Mesenchymal stem cell (in vitro differentiated cells and primary cell): ENCODE data around the gene RRP9.
A peak's percentile ranks its signal among the peaks of the same experiment; 100 is the strongest.

Experiments
- DNase-seq: peaks from one replicate; pipeline ENCODE4 v3.0.0-alpha.2; 2013
- H2AFZ ChIP-seq: one replicate; pipeline ENCODE4 v1.6.1; 2013; ENCODE audit warnings: low read depth, mild to moderate bottlenecking, control low read depth, inconsistent platforms, low read length, moderate library complexity
- H2AK5ac ChIP-seq: 2 replicates; pipeline ENCODE4 v1.6.1; 2013; ENCODE audit warnings: low read length, moderate library complexity, mild to moderate bottlenecking, inconsistent platforms; ENCODE audit not compliant: severe bottlenecking
- H2BK120ac ChIP-seq: one replicate; pipeline ENCODE4 v1.6.1; 2013; ENCODE audit warnings: low read depth, mild to moderate bottlenecking, inconsistent platforms, low read length, moderate library complexity
- H2BK12ac ChIP-seq, 2 experiments: one replicate each; pipeline ENCODE4 v1.6.1; 2013; ENCODE audit warnings: inconsistent platforms in 2 of 2, low read length in 2 of 2, mild to moderate bottlenecking in 2 of 2, moderate library complexity in 2 of 2, control low read depth in 1 of 2
- H2BK15ac ChIP-seq: one replicate; pipeline ENCODE4 v1.6.1; 2013; ENCODE audit warnings: mild to moderate bottlenecking, low read depth, inconsistent platforms; ENCODE audit not compliant: poor library complexity, severe bottlenecking
- H2BK5ac ChIP-seq: 2 replicates; pipeline ENCODE4 v1.6.1; 2013; ENCODE audit warnings: low read depth, mild to moderate bottlenecking, low read length, control low read depth, inconsistent platforms; ENCODE audit not compliant: poor library complexity, severe bottlenecking
- H3K14ac ChIP-seq, 2 experiments: one replicate each; pipeline ENCODE4 v1.6.1; 2013; ENCODE audit warnings: inconsistent platforms in 2 of 2, low read length in 2 of 2, control low read depth in 1 of 2, mild to moderate bottlenecking in 1 of 2, moderate library complexity in 1 of 2
- H3K18ac ChIP-seq, 2 experiments: one replicate each; pipeline ENCODE4 v1.6.1; 2013; ENCODE audit warnings: inconsistent platforms in 2 of 2, low read length in 2 of 2, control low read depth in 1 of 2, low read depth in 1 of 2, mild to moderate bottlenecking in 1 of 2
- H3K23ac ChIP-seq, 2 experiments: one replicate each; pipeline ENCODE4 v1.6.1; 2013; ENCODE audit warnings: inconsistent platforms in 2 of 2, low read length in 2 of 2, mild to moderate bottlenecking in 2 of 2, moderate library complexity in 2 of 2, control low read depth in 1 of 2
- H3K27ac ChIP-seq: 2 replicates; pipeline ENCODE4 v1.5.1; 2013; ENCODE audit warnings: mild to moderate bottlenecking, moderate library complexity, low read length, control low read depth, inconsistent platforms; ENCODE audit not compliant: poor library complexity, severe bottlenecking
- H3K27me3 ChIP-seq, 2 experiments: 2 replicates each; pipeline versions ENCODE4 v1.6.1 to v1.7.0; 2013; ENCODE audit warnings: low read length in 2 of 2, mild to moderate bottlenecking in 2 of 2, moderate library complexity in 2 of 2, control low read depth in 1 of 2, inconsistent platforms in 1 of 2; ENCODE audit not compliant: control insufficient read depth in 1 of 2, insufficient read depth in 1 of 2
- H3K36me3 ChIP-seq, 2 experiments: 2 replicates each; pipeline versions ENCODE4 v1.6.1 to v1.7.0; 2013; ENCODE audit warnings: low read length in 2 of 2, control low read depth in 1 of 2, inconsistent platforms in 1 of 2, low read depth in 1 of 2, mild to moderate bottlenecking in 1 of 2; ENCODE audit not compliant: insufficient read depth in 2 of 2, control insufficient read depth in 1 of 2
- H3K4ac ChIP-seq, 2 experiments: one replicate each; pipeline ENCODE4 v1.6.1; 2013; ENCODE audit warnings: inconsistent platforms in 2 of 2, low read length in 2 of 2, mild to moderate bottlenecking in 2 of 2, moderate library complexity in 2 of 2, control low read depth in 1 of 2, low read depth in 1 of 2
- H3K4me1 ChIP-seq: 2 replicates; pipeline ENCODE4 v1.6.1; 2013; ENCODE audit warnings: low read depth, low read length, control low read depth; ENCODE audit not compliant: control insufficient read depth, insufficient read depth
- H3K4me2 ChIP-seq: 2 replicates; pipeline ENCODE4 v1.6.1; 2013; ENCODE audit warnings: low read length, mild to moderate bottlenecking, inconsistent platforms; ENCODE audit not compliant: poor library complexity, severe bottlenecking
- H3K4me3 ChIP-seq, 2 experiments: 2 replicates each; pipeline versions ENCODE4 v1.5.1 to v1.7.0; 2013; ENCODE audit warnings: low read length in 2 of 2, mild to moderate bottlenecking in 2 of 2, control low read depth in 1 of 2, low read depth in 1 of 2; ENCODE audit not compliant: insufficient read depth in 1 of 2
- H3K79me1 ChIP-seq: replicated peaks from 2 replicates; pipeline ENCODE4 v1.6.1; 2013; ENCODE audit warnings: mild to moderate bottlenecking, control low read depth, low read length, inconsistent platforms; ENCODE audit not compliant: poor library complexity, severe bottlenecking
- H3K9ac ChIP-seq: 2 replicates; pipeline ENCODE4 v1.7.0; 2013; ENCODE audit warnings: mild to moderate bottlenecking, low read length, moderate library complexity
- H3K9me3 ChIP-seq: 2 replicates; pipeline ENCODE4 v1.7.0; 2013; ENCODE audit warnings: mild to moderate bottlenecking, low read length; ENCODE audit not compliant: control insufficient read depth
- H4K8ac ChIP-seq: one replicate; pipeline ENCODE4 v1.6.1; 2013; ENCODE audit warnings: inconsistent platforms, mild to moderate bottlenecking, low read length, moderate library complexity
- H4K91ac ChIP-seq: one replicate; pipeline ENCODE4 v1.6.1; 2013; ENCODE audit warnings: mild to moderate bottlenecking, low read length, inconsistent platforms
- WGBS: methylation state at CpG from one replicate; pipeline ENCODE4 v1.1.7; 2013; ENCODE audit warnings: mixed read lengths; 5-methylcytosine and 5-hydroxymethylcytosine counted together

Gene RRP9

DNA sequence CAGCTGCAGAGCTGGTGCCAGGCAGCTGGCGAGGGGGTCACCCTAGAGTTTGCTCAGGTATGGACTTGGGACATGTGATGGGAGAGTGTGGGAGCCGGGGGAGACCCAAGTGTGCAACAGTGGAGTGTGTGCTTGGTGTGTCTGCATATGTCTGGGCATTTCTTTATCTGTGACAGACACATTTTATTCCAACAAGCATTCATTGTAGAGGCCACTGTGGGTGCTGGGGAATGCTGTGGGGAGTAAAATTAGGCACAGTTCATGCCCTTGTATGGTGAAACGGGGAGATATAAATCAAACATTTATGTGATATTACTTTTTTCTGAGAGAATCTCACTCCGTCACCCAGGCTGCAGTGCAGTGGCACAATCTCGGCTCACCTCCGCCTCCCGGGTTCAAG lies 45.9 kb upstream of the RRP9 start:
- H3K4me1 ChIP-seq = peaks cover 24% of the 10 kb centered on the region
- H4K91ac ChIP-seq = no peak overlapping the region
- H3K14ac ChIP-seq = no peak overlapping the region
- H2BK12ac ChIP-seq = no peak overlapping the region
- no peaks in the 10 kb centered on the region for H3K9me3 ChIP-seq
- H2AK5ac ChIP-seq = no peak overlapping the region
- 95% methylated on average over 7 of the region's 7 CpGs for WGBS
- H3K36me3 ChIP-seq = peaks cover 13 to 44% of the 10 kb centered on the region in 2 experiments
- H2AFZ ChIP-seq = no peak overlapping the region
- H2BK120ac ChIP-seq = no peak overlapping the region
- DNase-seq = no peak
- no peak overlapping the region for H3K27ac ChIP-seq
- no peak overlapping the region for H3K4ac ChIP-seq
- no peak overlapping the region for H3K9ac ChIP-seq
- no peak overlapping the region for H2BK5ac ChIP-seq
- H4K8ac ChIP-seq = no peak overlapping the region
- H3K23ac ChIP-seq = no peak overlapping the region
- H3K79me1 ChIP-seq = peaks cover 8% of the 10 kb centered on the region
- H3K4me3 ChIP-seq = no peak overlapping the region
- H2BK15ac ChIP-seq = no peak overlapping the region
- no peak overlapping the region for H3K18ac ChIP-seq
- H3K27me3 ChIP-seq = no peaks in the 10 kb centered on the region
- no peak overlapping the region for H3K4me2 ChIP-seq

GRCh38 chr3:51986010-51986947 lies 44.6 kb upstream of the RRP9 start:
- 91% methylated on average over 12 of the region's 12 CpGs for WGBS
- DNase-seq = no peak

GRCh38 chr3:51985063-51985462 lies 43.4 kb upstream of the RRP9 start:
- H3K27me3 ChIP-seq = no peaks in the 10 kb centered on the region
- no peaks in the 10 kb centered on the region for H3K9me3 ChIP-seq
- WGBS = 92% methylated on average over 5 of the region's 6 CpGs
- no peak overlapping the region for H4K8ac ChIP-seq
- H3K18ac ChIP-seq = no peak overlapping the region
- DNase-seq = no peak
- peak overlapping the region; percentile 5 for H2BK15ac ChIP-seq
- H2BK120ac ChIP-seq = no peak overlapping the region
- H2BK5ac ChIP-seq = no peak overlapping the region
- no peak overlapping the region for H3K4me2 ChIP-seq
- no peak overlapping the region for H2AK5ac ChIP-seq
- H3K79me1 ChIP-seq = peaks cover 15% of the 10 kb centered on the region
- H3K9ac ChIP-seq = peak overlapping the region; percentile 4
- H3K27ac ChIP-seq = no peak overlapping the region
- peaks cover 0 to 34% of the 10 kb centered on the region in 2 experiments for H3K36me3 ChIP-seq
- no peak overlapping the region for H2BK12ac ChIP-seq
- no peak overlapping the region for H3K4ac ChIP-seq
- H3K4me1 ChIP-seq = peaks cover 20% of the 10 kb centered on the region
- peak overlapping the region in 1 of 2 experiments; percentile 35 for H3K23ac ChIP-seq
- no peak overlapping the region for H3K4me3 ChIP-seq
- H4K91ac ChIP-seq = no peak overlapping the region
- H3K14ac ChIP-seq = no peak overlapping the region
- no peak overlapping the region for H2AFZ ChIP-seq

More at GRCh38 chr3:51986010-51986947, 44.6 kb upstream of the RRP9 start:
- Histone ChIP-seq H4K8ac (peak overlapping the region; percentile 19), H4K91ac (no peak overlapping the region), H3K23ac (no peak overlapping the region), H2BK120ac (no peak overlapping the region), H3K27ac (no peak overlapping the region), H3K9me3 (no peaks in the 10 kb centered on the region), H2BK5ac (no peak overlapping the region), H3K4me3 (no peak overlapping the region), H2AFZ (no peak overlapping the region), H3K18ac (no peak overlapping the region), H3K4me2 (no peak overlapping the region), H2AK5ac (no peak overlapping the region), H2BK12ac (no peak overlapping the region), H3K79me1 (peaks cover 3% of the 10 kb centered on the region), H3K14ac (no peak overlapping the region), H3K4ac (peak overlapping the region in 1 of 2 experiments; percentile 17), H3K27me3 (no peaks in the 10 kb centered on the region), H2BK15ac (no peak overlapping the region), H3K9ac (no peak overlapping the region), H3K4me1 (peaks cover 20% of the 10 kb centered on the region), H3K36me3 (peaks cover under 1 to 31% of the 10 kb centered on the region in 2 experiments)

DNA sequence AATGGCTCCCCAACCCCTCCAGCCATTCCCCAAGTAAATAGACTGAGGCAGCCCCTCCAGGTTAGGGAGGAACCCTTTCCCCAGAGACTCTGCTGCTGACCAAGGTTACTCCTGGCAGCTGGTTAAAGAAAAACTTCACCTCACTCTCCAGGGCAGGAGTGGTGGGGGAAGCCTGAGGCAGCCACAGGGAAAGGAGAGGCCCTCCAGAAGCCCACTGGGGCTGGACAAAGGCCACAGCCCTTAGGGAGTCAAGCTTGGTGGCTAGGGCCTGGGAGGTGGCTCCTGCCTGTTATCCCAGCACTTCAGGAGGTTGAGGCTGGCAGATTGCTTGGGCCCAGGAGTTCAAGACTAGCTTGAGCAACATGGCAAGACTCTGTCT lies 42.6 kb upstream of the RRP9 start:
- no peak overlapping the region for H3K4me2 ChIP-seq
- H3K79me1 ChIP-seq = peaks cover 13% of the 10 kb centered on the region
- H3K9me3 ChIP-seq = no peaks in the 10 kb centered on the region
- no peak overlapping the region for H2AFZ ChIP-seq
- peaks cover 0 to 29% of the 10 kb centered on the region in 2 experiments for H3K36me3 ChIP-seq
- H2BK15ac ChIP-seq = peak overlapping the region; percentile 63
- peak overlapping the region in 1 of 2 experiments; percentile 18 for H3K4ac ChIP-seq
- DNase-seq = no peak
- H3K23ac ChIP-seq = no peak overlapping the region
- H4K8ac ChIP-seq = no peak overlapping the region
- no peak overlapping the region for H2BK5ac ChIP-seq
- H3K14ac ChIP-seq = no peak overlapping the region
- H3K4me3 ChIP-seq = peak overlapping the region in 1 of 2 experiments; percentile 95
- peaks cover 20% of the 10 kb centered on the region for H3K4me1 ChIP-seq
- peak overlapping the region; percentile 3 to 34 for H3K18ac ChIP-seq
- no peaks in the 10 kb centered on the region for H3K27me3 ChIP-seq
- peak overlapping the region; percentile 92 for H3K9ac ChIP-seq
- H2BK12ac ChIP-seq = peak overlapping the region; percentile 9 to 98
- peak overlapping the region; percentile 79 for H2AK5ac ChIP-seq
- H3K27ac ChIP-seq = peak overlapping the region; percentile 13
- H4K91ac ChIP-seq = peak overlapping the region; percentile 71
- H2BK120ac ChIP-seq = no peak overlapping the region
